Placental pericyte (primary cell): ENCODE measurements around the gene IRF8. TPM values are rescaled to one million over a fixed set of nuclear protein-coding genes. Genes with fewer than 3 reads are reported as not detected.

Experiments
- small RNA-seq: library from RNA; depleted of rRNA; stranded (forward); fragments of <200 nt; gene quantifications from one replicate; pipeline ENCODE3, GENCODE V24; 2012; ENCODE audit warnings: low replicate concordance
- total RNA-seq: library from RNA; depleted of rRNA; stranded (reverse); fragments of >200 nt; gene quantifications from 2 replicates; pipeline ENCODE4 v1.2.3, GENCODE V29; 2012

IRF8 gene, protein sequence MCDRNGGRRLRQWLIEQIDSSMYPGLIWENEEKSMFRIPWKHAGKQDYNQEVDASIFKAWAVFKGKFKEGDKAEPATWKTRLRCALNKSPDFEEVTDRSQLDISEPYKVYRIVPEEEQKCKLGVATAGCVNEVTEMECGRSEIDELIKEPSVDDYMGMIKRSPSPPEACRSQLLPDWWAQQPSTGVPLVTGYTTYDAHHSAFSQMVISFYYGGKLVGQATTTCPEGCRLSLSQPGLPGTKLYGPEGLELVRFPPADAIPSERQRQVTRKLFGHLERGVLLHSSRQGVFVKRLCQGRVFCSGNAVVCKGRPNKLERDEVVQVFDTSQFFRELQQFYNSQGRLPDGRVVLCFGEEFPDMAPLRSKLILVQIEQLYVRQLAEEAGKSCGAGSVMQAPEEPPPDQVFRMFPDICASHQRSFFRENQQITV
- 0.22 and 0.29 TPM in 2 replicates for total RNA-seq

GRCh38 chr16:85898521-85899442 is at the start of gene IRF8:
Gene IRF8 (plus strand): TSS chr16:85899162. CDS start chr16:85903016, 3,854 bp downstream.

Small RNAs within 50 kb of the gene (small RNA-seq; reads per million reads assigned to genes)
- gene MIR6774: not detected

Other genes starting within 250 kb of the IRF8 start
- gene GINS2, start 210.2 kb upstream of the IRF8 start, total RNA-seq: 0.66 and 16.5 TPM in 2 replicates
- gene C16orf74, start 148.1 kb upstream of the IRF8 start, total RNA-seq: 11.2 and 21.8 TPM in 2 replicates
- gene EMC8, start 99.6 kb upstream of the IRF8 start, total RNA-seq: 31.5 and 41.8 TPM in 2 replicates
- gene COX4I1, start 99.5 kb upstream of the IRF8 start, total RNA-seq: 226 and 395 TPM in 2 replicates